ENCODE measurements around the gene SPG11. TPM values are rescaled to one million over a fixed set of nuclear protein-coding genes. Genes with fewer than 3 reads are reported as not detected.
A peak's percentile ranks its signal among the peaks of the same experiment; 100 is the strongest.
"Not testable (repeated sequence)": the region's sequence is repeated elsewhere in the genome, so short reads cannot be mapped to it uniquely, and the experiment has no call there.

Gene SPG11
- total and polyA plus RNA-seq, 4 donors, result 39.2 to 119 (median 64.3) TPM

DNA sequence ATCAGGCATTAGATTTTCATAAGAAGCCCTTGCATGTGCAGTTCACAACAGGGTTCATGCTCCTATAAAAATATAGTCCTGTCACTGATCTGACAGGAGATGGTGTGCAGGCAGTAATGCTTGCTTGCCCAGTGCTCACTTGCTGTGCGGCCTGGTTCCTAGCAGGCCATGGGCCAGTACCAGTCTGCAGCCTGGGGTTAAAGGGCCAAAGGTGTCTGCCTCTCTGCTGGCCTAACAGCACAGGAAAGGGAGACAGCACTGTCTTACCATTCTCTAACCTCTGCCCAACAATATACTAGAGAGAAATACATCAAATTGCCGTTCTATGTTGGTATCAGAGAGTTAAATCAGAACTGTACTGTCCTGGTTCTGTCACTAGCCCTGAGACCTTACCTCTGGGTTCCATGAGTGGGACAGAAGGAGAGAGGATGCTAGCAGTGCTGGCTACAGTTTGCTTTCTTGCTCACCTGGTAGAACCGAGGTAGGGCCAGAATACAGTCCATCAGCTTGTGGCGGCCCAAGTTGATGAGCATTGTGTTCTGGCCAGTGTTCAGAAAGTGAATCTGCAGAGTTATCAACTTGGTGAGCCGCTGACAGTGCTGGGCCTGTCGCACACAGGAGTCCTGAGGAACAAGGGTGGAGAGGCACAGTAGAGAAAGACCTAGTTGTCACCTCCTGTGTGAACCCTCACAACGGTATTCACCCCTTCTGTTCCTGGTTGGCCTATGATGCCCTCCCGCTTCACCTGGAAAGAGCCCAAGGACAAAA, 97.9 kb downstream of the SPG11 start:
- TF ChIP-seq, protein P1, sequence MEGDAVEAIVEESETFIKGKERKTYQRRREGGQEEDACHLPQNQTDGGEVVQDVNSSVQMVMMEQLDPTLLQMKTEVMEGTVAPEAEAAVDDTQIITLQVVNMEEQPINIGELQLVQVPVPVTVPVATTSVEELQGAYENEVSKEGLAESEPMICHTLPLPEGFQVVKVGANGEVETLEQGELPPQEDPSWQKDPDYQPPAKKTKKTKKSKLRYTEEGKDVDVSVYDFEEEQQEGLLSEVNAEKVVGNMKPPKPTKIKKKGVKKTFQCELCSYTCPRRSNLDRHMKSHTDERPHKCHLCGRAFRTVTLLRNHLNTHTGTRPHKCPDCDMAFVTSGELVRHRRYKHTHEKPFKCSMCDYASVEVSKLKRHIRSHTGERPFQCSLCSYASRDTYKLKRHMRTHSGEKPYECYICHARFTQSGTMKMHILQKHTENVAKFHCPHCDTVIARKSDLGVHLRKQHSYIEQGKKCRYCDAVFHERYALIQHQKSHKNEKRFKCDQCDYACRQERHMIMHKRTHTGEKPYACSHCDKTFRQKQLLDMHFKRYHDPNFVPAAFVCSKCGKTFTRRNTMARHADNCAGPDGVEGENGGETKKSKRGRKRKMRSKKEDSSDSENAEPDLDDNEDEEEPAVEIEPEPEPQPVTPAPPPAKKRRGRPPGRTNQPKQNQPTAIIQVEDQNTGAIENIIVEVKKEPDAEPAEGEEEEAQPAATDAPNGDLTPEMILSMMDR (IDR thresholded peaks at IDR 0.05; ENCODE audit: control extremely low read depth, extremely low read depth), result no peak
- Histone ChIP-seq H3K36me3 (ENCODE audit: control insufficient read depth in 4 of 4, insufficient read depth in 4 of 4, low read length in 4 of 4) (peaks cover 43 to 58% (median 46%) of the 10 kb centered on the region in 4 donors), H3K27ac (ENCODE audit: low read depth in 1 of 2, low read length in 1 of 2) (no peak overlapping the region), H3K27me3 (ENCODE audit: control insufficient read depth in 3 of 3, insufficient read depth in 3 of 3, low read length in 2 of 3) (no peaks in the 10 kb centered on the region), H3K4me3 (no peak overlapping the region), H3K9me3 (ENCODE audit: control insufficient read depth in 4 of 4, insufficient read depth in 3 of 4, low read length in 3 of 4) (peaks cover 0 to 9% (median 6%) of the 10 kb centered on the region in 4 donors), H3K9ac (ENCODE audit: insufficient read depth in 1 of 2, low read length in 2 of 2) (no peak overlapping the region), H3K4me1 (ENCODE audit: control insufficient read depth in 5 of 5, insufficient read depth in 5 of 5, low read length in 5 of 5) (no peaks in the 10 kb centered on the region)
- DNase-seq, result no peak
- no peak for ATAC-seq (ENCODE audit: insufficient read depth, low FRiP score)
- 99 to 100% methylated on average over 8 of the region's 8 CpGs for WGBS, 2 donors

DNA sequence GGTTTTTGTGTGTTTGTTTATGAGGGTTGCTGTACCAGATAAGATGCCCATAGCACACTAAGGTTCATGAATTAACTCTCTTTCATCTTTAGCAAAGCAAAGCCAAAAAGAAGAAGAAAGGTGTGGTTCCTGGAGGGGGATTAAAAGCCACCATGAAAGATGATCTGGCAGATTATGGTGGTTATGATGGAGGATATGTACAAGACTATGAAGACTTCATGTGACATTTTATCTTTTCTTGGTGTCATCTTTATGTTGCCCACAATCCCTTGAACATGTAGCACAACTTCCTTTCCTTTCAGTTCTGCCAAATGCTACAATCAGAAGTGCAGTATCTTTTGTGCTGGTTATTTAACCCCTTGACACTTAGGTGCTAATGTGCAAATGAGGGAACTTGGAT, 102.5 kb downstream of the SPG11 start:
- not testable (repeated sequence) for DNase-seq; H3K4me3 ChIP-seq; H3K27me3 ChIP-seq (ENCODE audit: control insufficient read depth in 3 of 3, insufficient read depth in 3 of 3, low read length in 2 of 3); H3K4me1 ChIP-seq (ENCODE audit: control insufficient read depth in 5 of 5, insufficient read depth in 5 of 5, low read length in 5 of 5); H3K27ac ChIP-seq (ENCODE audit: low read depth in 1 of 2, low read length in 1 of 2); H3K9ac ChIP-seq (ENCODE audit: insufficient read depth in 1 of 2, low read length in 2 of 2); ATAC-seq (ENCODE audit: insufficient read depth, low FRiP score)
- peaks cover 0 to 11% (median 6%) of the 10 kb centered on the region in 4 donors for H3K9me3 ChIP-seq (ENCODE audit: control insufficient read depth in 4 of 4, insufficient read depth in 3 of 4, low read length in 3 of 4)
- peaks cover 38 to 59% (median 49%) of the 10 kb centered on the region in 4 donors for H3K36me3 ChIP-seq (ENCODE audit: control insufficient read depth in 4 of 4, insufficient read depth in 4 of 4, low read length in 4 of 4)

DNA sequence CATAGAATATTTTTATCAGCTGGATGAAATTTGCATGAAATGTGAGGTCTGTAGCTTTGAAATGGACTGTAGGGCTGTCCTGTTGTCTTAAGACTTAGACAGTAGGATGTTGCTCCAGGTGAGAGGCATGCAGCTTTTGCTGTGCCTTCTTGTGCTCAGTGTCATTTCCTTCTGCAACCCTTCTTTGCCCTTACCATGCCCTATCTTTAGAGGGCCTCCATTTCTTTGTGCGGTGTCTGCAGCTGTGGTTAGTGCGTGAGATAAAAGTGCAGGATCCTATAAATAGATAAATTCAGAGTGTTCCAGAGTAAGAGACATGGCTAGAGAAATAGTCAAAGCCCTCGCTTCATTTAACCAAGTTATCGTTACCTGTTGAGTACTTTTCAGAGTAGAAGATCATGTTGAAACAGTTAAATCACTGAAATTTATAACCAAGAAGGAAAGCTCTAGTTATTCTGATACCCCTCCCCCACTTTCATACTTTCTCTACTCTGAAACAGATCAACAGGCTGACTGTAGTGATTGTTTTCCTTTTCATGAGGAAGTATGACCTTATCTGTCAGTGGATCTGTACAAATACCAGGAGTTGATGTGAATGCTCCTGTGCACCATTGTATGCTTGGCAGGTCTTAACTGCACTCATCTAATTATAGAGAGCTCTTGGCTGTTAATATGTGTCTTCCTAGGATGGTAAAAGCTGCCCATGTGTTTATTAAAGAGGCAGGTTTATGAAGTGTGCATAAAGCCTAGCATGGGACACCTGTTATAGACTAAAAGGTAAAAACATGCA, 108.3 kb downstream of the SPG11 start:
- H3K4me3 ChIP-seq, result no peak overlapping the region
- peaks cover 0 to 2% (median 0%) of the 10 kb centered on the region in 4 donors for H3K9me3 ChIP-seq (ENCODE audit: control insufficient read depth in 4 of 4, insufficient read depth in 3 of 4, low read length in 3 of 4)
- TF ChIP-seq, protein P1 (IDR thresholded peaks at IDR 0.05; ENCODE audit: control extremely low read depth, extremely low read depth), result no peak
- no peak overlapping the region for H3K9ac ChIP-seq (ENCODE audit: insufficient read depth in 1 of 2, low read length in 2 of 2)
- WGBS, 2 donors, result 80 to 83% methylated on average over 4 of the region's 4 CpGs
- no peak for ATAC-seq (ENCODE audit: insufficient read depth, low FRiP score)
- peaks cover 0 to 4% (median 0%) of the 10 kb centered on the region in 5 donors for H3K4me1 ChIP-seq (ENCODE audit: control insufficient read depth in 5 of 5, insufficient read depth in 5 of 5, low read length in 5 of 5)
- H3K27me3 ChIP-seq (ENCODE audit: control insufficient read depth in 3 of 3, insufficient read depth in 3 of 3, low read length in 2 of 3), result no peaks in the 10 kb centered on the region
- DNase-seq, result no peak
- peaks cover 20 to 39% (median 35%) of the 10 kb centered on the region in 4 donors for H3K36me3 ChIP-seq (ENCODE audit: control insufficient read depth in 4 of 4, insufficient read depth in 4 of 4, low read length in 4 of 4)
- H3K27ac ChIP-seq (ENCODE audit: low read depth in 1 of 2, low read length in 1 of 2), result peak overlapping the region in 1 of 2 donors; percentile 53

DNA sequence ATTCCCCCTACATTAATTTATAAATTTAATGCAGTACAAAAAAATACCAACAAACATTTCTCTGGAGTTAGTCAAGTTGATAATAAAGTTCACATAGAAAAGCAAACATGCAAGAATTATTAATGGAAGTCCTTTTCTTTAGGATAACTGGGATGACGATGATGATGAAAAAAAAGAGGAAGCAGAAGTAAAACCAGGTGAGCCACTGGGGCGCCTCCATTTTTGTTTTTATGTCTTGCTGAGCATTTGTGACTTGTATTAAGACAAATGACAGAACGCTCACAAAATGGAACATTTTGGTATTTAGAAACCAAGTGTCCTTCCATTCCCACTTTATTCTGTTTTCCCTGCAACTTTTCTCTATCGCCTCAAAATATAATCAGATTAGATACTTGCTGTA, 112.7 kb downstream of the SPG11 start:
- H3K36me3 ChIP-seq (ENCODE audit: control insufficient read depth in 4 of 4, insufficient read depth in 4 of 4, low read length in 4 of 4), result peaks cover 13 to 21% (median 19%) of the 10 kb centered on the region in 4 donors
- H3K9me3 ChIP-seq (ENCODE audit: control insufficient read depth in 4 of 4, insufficient read depth in 3 of 4, low read length in 3 of 4), result no peaks in the 10 kb centered on the region
- 84 to 94% methylated on average over 4 of the region's 4 CpGs for WGBS, 2 donors

More for the DNA sequence above, 112.7 kb downstream of the SPG11 start:
- Histone ChIP-seq H3K27me3 (ENCODE audit: control insufficient read depth in 3 of 3, insufficient read depth in 3 of 3, low read length in 2 of 3) (no peaks in the 10 kb centered on the region), H3K4me1 (ENCODE audit: control insufficient read depth in 5 of 5, insufficient read depth in 5 of 5, low read length in 5 of 5) (peaks cover 0 to 11% (median 0%) of the 10 kb centered on the region in 5 donors), H3K9ac (ENCODE audit: insufficient read depth in 1 of 2, low read length in 2 of 2) (no peak overlapping the region), H3K4me3 (no peak overlapping the region), H3K27ac (ENCODE audit: low read depth in 1 of 2, low read length in 1 of 2) (no peak overlapping the region)
- DNase-seq (no peak), ATAC-seq (ENCODE audit: insufficient read depth, low FRiP score) (no peak)
- TF ChIP-seq, protein P1 (IDR thresholded peaks at IDR 0.05; ENCODE audit: control extremely low read depth, extremely low read depth), result no peak

All from lung (tissue), 12 donors.